ENCODE results near the gene REPIN1. TPM values are rescaled to one million over a fixed set of nuclear protein-coding genes. Genes with fewer than 3 reads are reported as not detected.

REPIN1 gene
- total and polyA plus RNA-seq, 2 donors (not counting 1 experiment from before 2014, with no cell fraction given) = 165 to 190 TPM

DNA sequence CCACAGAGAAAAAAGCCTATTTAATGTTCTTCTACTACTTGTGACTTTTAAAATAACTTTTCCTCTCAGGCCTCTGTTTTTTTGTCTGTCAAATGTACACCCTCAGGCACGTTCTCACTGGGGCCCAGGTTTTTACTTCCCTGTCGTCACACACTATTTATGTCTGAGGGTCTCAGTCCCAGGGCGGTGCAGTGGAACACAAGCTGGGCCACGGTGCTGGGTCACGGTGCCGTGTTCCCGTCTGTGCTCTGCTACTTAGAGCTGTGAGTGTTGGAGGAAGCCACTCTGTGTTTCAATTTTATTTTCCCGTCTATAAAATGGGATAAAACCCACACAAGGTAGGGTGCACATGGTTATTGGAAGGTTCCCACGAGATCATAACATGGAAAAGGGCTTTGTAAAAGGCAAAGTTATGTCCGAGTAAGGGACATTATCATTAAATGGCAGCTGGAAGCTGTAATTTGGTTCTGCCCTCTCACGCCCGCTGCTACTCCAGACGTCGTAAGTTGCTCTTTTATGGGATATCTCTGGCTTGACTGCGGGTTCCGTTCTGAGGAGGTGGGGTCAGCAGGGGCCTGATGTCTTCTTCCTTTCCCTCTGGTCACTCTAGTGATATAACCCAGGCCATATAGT lies 35.7 kb downstream of the REPIN1 start:
- H3K79me2 ChIP-seq (ENCODE audit: control insufficient read depth, insufficient read depth, low read length) = peaks cover 22% of the 10 kb centered on the region
- H3K4me1 ChIP-seq (ENCODE audit: control insufficient read depth in 2 of 2, insufficient read depth in 2 of 2, low read length in 2 of 2) = peaks cover 45 to 56% of the 10 kb centered on the region in 2 donors
- Mint-ChIP-seq H3K9me3 (ENCODE audit: insufficient read depth) (no peaks in the 10 kb centered on the region), H3K4me1 (peaks cover 56% of the 10 kb centered on the region), H3K27ac (peak overlapping the region; percentile 100), H3K27me3 (no peaks in the 10 kb centered on the region), H3K4me3 (peak overlapping the region; percentile 97)
- H3K27ac ChIP-seq (ENCODE audit: low read length in 2 of 2) = peak overlapping the region; percentile 93 to 97
- peak overlapping the region; percentile 95 for H3K4me2 ChIP-seq (replicated peaks; ENCODE audit: low read depth, low read length, poor library complexity, severe bottlenecking)
- intact Hi-C loops (cut with micrococcal nuclease) = loop anchor here (10.0 kb wide), 1 partner anchor 979 kb away; no protein-coding TSS in a partner anchor
- H3K4me3 ChIP-seq (ENCODE audit: control extremely low read depth in 1 of 5, extremely low read depth in 1 of 5, insufficient read depth in 1 of 5, low read depth in 2 of 5, low read length in 4 of 5) = peak overlapping the region; percentile 61 to 90 (median 74)
- DNase-seq = peak; percentile 64
- TF ChIP-seq, protein P1, sequence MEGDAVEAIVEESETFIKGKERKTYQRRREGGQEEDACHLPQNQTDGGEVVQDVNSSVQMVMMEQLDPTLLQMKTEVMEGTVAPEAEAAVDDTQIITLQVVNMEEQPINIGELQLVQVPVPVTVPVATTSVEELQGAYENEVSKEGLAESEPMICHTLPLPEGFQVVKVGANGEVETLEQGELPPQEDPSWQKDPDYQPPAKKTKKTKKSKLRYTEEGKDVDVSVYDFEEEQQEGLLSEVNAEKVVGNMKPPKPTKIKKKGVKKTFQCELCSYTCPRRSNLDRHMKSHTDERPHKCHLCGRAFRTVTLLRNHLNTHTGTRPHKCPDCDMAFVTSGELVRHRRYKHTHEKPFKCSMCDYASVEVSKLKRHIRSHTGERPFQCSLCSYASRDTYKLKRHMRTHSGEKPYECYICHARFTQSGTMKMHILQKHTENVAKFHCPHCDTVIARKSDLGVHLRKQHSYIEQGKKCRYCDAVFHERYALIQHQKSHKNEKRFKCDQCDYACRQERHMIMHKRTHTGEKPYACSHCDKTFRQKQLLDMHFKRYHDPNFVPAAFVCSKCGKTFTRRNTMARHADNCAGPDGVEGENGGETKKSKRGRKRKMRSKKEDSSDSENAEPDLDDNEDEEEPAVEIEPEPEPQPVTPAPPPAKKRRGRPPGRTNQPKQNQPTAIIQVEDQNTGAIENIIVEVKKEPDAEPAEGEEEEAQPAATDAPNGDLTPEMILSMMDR (IDR thresholded peaks at IDR 0.05) = no peak
- TF ChIP-seq EZH2 (IDR thresholded peaks at IDR 0.05; ENCODE audit: borderline replicate concordance, insufficient read depth, low read depth, low read length, poor library complexity, severe bottlenecking) = no peak
- H4K20me1 ChIP-seq (ENCODE audit: control insufficient read depth, insufficient read depth, low read length, poor library complexity, severe bottlenecking) = no peaks in the 10 kb centered on the region
- H3K36me3 ChIP-seq (replicated peaks in 1 of 2; ENCODE audit: control extremely low read depth in 1 of 2, control insufficient read depth in 1 of 2, extremely low read depth in 1 of 2, insufficient read depth in 2 of 2, low read length in 1 of 2) = peaks cover 0 to 6% of the 10 kb centered on the region in 2 experiments
- ChIA-PET CTCF (interaction anchor here (0.6 to 5.3 kb wide), 10 partner anchors 11 to 48 kb away, joined by 3 to 71 read pairs (median 4); partner anchors contain the start of gene REPIN1), POLR2A (interaction anchor here (0.6 to 7.1 kb wide), 5 partner anchors 13 to 155 kb away, joined by 3 to 120 read pairs (median 11); partner anchors contain the start of gene REPIN1)
- no peaks in the 10 kb centered on the region for H3K27me3 ChIP-seq (replicated peaks in 1 of 4; ENCODE audit: control extremely low read depth in 1 of 4, control insufficient read depth in 3 of 4, insufficient read depth in 4 of 4, low read length in 3 of 4)
- H3K9ac ChIP-seq (ENCODE audit: low read length) = peak overlapping the region; percentile 94
- peaks cover 0 to 3% (median 0%) of the 10 kb centered on the region in 3 donors for H3K9me3 ChIP-seq (ENCODE audit: control extremely low read depth in 1 of 3, control insufficient read depth in 2 of 3, insufficient read depth in 1 of 3, low read length in 2 of 3)
- ATAC-seq (ENCODE audit: low read depth) = no peak
- H2AFZ ChIP-seq (ENCODE audit: insufficient read depth, low read depth, low read length, poor library complexity, severe bottlenecking) = peak overlapping the region; percentile 83
- 23% methylated on average over 8 of the region's 16 CpGs for WGBS (ENCODE audit: insufficient coverage)
